ENCODE data around the gene LRMDA. TPM values are rescaled to one million over a fixed set of nuclear protein-coding genes. Genes with fewer than 3 reads are reported as not detected.

Gene LRMDA
- total and polyA plus RNA-seq, 2 of the 13 experiments (the other 11 are each of a cell fraction or from before 2014, with no cell fraction given), result 13.4 to 22.0 TPM

DNA sequence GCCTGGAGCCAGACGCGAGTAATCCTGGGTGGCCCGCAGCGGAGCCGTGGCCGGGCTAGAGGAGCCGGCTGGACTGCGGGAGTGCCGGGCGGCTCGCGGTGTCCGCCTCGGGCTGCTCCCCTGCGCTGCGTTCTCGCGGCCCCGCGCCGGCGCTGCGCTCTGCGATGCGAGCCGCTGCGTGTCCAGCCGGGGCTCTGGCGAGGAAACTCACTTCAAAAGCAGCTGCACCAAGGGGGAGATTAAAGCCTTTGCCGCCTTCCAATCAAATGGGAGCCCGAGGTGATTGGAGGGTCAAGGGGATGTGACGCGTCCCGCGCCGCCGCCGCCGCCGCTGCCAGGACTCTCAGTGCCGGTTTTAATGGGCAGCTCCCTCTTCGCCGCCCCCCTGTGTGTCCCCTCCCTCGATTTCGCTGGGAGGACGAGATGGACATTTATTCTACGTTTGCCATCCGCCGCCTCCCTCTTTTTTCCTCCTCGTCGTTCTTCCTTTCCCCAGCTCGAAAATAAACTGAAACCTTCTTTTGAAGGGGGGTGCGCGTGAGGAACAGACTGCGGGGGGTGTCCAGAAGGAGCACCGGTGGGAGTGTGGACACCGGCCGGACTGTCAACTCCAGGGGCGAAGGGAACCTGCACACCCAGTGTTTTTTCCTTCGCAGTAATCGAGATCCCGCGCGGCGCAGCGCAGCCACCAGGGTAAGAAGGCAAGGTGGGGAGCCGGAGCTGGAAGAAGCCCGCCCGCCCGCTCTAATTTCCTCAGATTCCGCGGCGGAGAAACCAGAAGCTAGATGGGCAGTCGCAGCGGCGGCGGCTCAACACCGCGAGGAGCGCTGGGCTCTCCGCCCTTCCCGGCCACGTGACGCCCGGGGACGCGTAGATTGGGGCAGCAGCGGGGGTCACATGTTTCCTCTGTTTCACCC lies 29.6 kb upstream of the LRMDA start, which contains the start of gene ZNF503 (continued):
- TF ChIP-seq, protein P1, sequence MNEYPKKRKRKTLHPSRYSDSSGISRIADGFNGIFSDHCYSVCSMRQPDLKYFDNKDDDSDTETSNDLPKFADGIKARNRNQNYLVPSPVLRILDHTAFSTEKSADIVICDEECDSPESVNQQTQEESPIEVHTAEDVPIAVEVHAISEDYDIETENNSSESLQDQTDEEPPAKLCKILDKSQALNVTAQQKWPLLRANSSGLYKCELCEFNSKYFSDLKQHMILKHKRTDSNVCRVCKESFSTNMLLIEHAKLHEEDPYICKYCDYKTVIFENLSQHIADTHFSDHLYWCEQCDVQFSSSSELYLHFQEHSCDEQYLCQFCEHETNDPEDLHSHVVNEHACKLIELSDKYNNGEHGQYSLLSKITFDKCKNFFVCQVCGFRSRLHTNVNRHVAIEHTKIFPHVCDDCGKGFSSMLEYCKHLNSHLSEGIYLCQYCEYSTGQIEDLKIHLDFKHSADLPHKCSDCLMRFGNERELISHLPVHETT (CRISPR knock-in tag; conservative IDR thresholded peaks at IDR 0.05), result no peak
- TF ChIP-seq, protein P2, sequence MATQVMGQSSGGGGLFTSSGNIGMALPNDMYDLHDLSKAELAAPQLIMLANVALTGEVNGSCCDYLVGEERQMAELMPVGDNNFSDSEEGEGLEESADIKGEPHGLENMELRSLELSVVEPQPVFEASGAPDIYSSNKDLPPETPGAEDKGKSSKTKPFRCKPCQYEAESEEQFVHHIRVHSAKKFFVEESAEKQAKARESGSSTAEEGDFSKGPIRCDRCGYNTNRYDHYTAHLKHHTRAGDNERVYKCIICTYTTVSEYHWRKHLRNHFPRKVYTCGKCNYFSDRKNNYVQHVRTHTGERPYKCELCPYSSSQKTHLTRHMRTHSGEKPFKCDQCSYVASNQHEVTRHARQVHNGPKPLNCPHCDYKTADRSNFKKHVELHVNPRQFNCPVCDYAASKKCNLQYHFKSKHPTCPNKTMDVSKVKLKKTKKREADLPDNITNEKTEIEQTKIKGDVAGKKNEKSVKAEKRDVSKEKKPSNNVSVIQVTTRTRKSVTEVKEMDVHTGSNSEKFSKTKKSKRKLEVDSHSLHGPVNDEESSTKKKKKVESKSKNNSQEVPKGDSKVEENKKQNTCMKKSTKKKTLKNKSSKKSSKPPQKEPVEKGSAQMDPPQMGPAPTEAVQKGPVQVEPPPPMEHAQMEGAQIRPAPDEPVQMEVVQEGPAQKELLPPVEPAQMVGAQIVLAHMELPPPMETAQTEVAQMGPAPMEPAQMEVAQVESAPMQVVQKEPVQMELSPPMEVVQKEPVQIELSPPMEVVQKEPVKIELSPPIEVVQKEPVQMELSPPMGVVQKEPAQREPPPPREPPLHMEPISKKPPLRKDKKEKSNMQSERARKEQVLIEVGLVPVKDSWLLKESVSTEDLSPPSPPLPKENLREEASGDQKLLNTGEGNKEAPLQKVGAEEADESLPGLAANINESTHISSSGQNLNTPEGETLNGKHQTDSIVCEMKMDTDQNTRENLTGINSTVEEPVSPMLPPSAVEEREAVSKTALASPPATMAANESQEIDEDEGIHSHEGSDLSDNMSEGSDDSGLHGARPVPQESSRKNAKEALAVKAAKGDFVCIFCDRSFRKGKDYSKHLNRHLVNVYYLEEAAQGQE (IDR thresholded peaks at IDR 0.05; ENCODE audit: borderline replicate concordance in 1 of 2, low read depth in 1 of 2, low read length in 2 of 2), result peak in 1 of 2 experiments; percentile 81; a peak in 2 of 4 replicates
- TF ChIP-seq SOX6 (IDR thresholded peaks at IDR 0.05), result no peak
- TF ChIP-seq SOX6 (CRISPR knock-in tag; IDR thresholded peaks at IDR 0.05), result peak; percentile 52
- no peak for TF ChIP-seq ZNF615 (CRISPR knock-in tag; IDR thresholded peaks at IDR 0.05; ENCODE audit: borderline replicate concordance)
- TF ChIP-seq, protein P3, sequence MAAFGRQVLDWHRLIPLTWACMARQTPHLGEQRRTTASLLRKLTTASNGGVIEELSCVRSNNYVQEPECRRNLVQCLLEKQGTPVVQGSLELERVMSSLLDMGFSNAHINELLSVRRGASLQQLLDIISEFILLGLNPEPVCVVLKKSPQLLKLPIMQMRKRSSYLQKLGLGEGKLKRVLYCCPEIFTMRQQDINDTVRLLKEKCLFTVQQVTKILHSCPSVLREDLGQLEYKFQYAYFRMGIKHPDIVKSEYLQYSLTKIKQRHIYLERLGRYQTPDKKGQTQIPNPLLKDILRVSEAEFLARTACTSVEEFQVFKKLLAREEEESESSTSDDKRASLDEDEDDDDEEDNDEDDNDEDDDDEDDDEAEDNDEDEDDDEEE (CRISPR knock-in tag; IDR thresholded peaks at IDR 0.05), result peak; percentile 43; the same call in 1 of the 2 replicates
- TF ChIP-seq SATB2 (CRISPR knock-in tag; IDR thresholded peaks at IDR 0.05), result 0 out of 2 replicates have a peak, but pooled peaks have one; percentile 11
- TF ChIP-seq TOPORS (CRISPR knock-in tag; IDR thresholded peaks at IDR 0.05), result no peak; the same call in 1 of the 2 replicates
- TF ChIP-seq PPARG (CRISPR knock-in tag; conservative IDR thresholded peaks at IDR 0.05), result no peak
- peak; percentile 56; the same call in 1 of the 2 replicates for TF ChIP-seq KLF6 (CRISPR knock-in tag; IDR thresholded peaks at IDR 0.05)
- peak; percentile 71 for TF ChIP-seq RAD21 (CRISPR knock-in tag; IDR thresholded peaks at IDR 0.05)
- TF ChIP-seq ERF (CRISPR knock-in tag; IDR thresholded peaks at IDR 0.05), result peak; percentile 53; the same call in 1 of the 2 replicates
- no peak for TF ChIP-seq NFRKB (IDR thresholded peaks at IDR 0.05)
- TF ChIP-seq, protein P4, sequence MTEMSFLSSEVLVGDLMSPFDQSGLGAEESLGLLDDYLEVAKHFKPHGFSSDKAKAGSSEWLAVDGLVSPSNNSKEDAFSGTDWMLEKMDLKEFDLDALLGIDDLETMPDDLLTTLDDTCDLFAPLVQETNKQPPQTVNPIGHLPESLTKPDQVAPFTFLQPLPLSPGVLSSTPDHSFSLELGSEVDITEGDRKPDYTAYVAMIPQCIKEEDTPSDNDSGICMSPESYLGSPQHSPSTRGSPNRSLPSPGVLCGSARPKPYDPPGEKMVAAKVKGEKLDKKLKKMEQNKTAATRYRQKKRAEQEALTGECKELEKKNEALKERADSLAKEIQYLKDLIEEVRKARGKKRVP (CRISPR knock-in tag; IDR thresholded peaks at IDR 0.05), result 0 out of 4 replicates have a peak, but pooled peaks of 1 of the 2 experiments have one; percentile 17
- peak; percentile 15; the same call in 1 of the 2 replicates for TF ChIP-seq HCFC1 (IDR thresholded peaks at IDR 0.05; ENCODE audit: low read depth, low read length)
- no peak; the same call in 1 of the 2 replicates for TF ChIP-seq KDM4B (CRISPR knock-in tag; IDR thresholded peaks at IDR 0.05)
- TF ChIP-seq PHF8 (CRISPR knock-in tag; IDR thresholded peaks at IDR 0.05), result peak; percentile 27; the same call in 1 of the 2 replicates
- TF ChIP-seq MYNN (CRISPR knock-in tag; IDR thresholded peaks at IDR 0.05; ENCODE audit: low read depth), result no peak
- TF ChIP-seq ISL2 (CRISPR knock-in tag; IDR thresholded peaks at IDR 0.05), result peak; percentile 65; the same call in 1 of the 2 replicates

Measured in HepG2 (cell line).